DND-41 (cell line): ENCODE results near the gene GLYR1.

Source experiments
- ATAC-seq: fragments of 200-7000 bp; cut with Tn5 transposase; 3 replicates; pipeline ENCODE4 v1.9.1; 2021; ENCODE audit warnings: low read depth; ENCODE audit not compliant: insufficient read depth
- DNase-seq: peaks from one replicate; pipeline ENCODE4 v3.0.0-alpha.2; 2020
- H2AFZ ChIP-seq: 2 replicates; pipeline ENCODE4 v1.6.0; 2012; ENCODE audit warnings: low read depth, low read length
- H3K27ac ChIP-seq: 2 replicates; pipeline ENCODE4 v1.5.1; 2012; ENCODE audit warnings: low read length, inconsistent platforms
- H3K27me3 ChIP-seq: fragments of 200-600 bp; sonication (generic); 2 replicates; pipeline ENCODE4 v1.6.0; 2012; ENCODE audit warnings: low read length, mild to moderate bottlenecking, inconsistent platforms; ENCODE audit not compliant: insufficient read depth, poor library complexity
- H3K36me3 ChIP-seq: 2 replicates; pipeline ENCODE4 v1.5.1; 2012; ENCODE audit warnings: low read length, inconsistent platforms; ENCODE audit not compliant: insufficient read depth
- H3K4me1 ChIP-seq: 2 replicates; pipeline ENCODE4 v1.5.1; 2012; ENCODE audit warnings: mild to moderate bottlenecking, low read length; ENCODE audit not compliant: insufficient read depth
- H3K4me2 ChIP-seq: 2 replicates; pipeline ENCODE4 v1.6.0; 2012; ENCODE audit warnings: mild to moderate bottlenecking, moderate library complexity, low read length, inconsistent platforms; ENCODE audit not compliant: insufficient read depth
- H3K4me3 ChIP-seq, 2 experiments: fragments of 200-600 bp in 1 of 2; shearing (Covaris generic) in 1 of 2; 2 replicates each; pipeline ENCODE4 v1.5.1; 2012 to 2016; ENCODE audit warnings: inconsistent platforms in 2 of 2, low read length in 2 of 2, mild to moderate bottlenecking in 2 of 2, low read depth in 1 of 2, moderate library complexity in 1 of 2
- H3K79me2 ChIP-seq: 2 replicates; pipeline ENCODE4 v1.6.0; 2012; ENCODE audit warnings: low read length, inconsistent platforms; ENCODE audit not compliant: insufficient read depth
- H3K9ac ChIP-seq: 2 replicates; pipeline ENCODE4 v1.6.0; 2012; ENCODE audit warnings: low read depth, mild to moderate bottlenecking, inconsistent platforms, low read length, moderate library complexity
- H3K9me3 ChIP-seq: 2 replicates; pipeline ENCODE4 v1.5.1; 2012; ENCODE audit warnings: low read length, moderate library complexity, mild to moderate bottlenecking, inconsistent platforms; ENCODE audit not compliant: insufficient read depth, severe bottlenecking
- H4K20me1 ChIP-seq: 2 replicates; pipeline ENCODE4 v1.6.0; 2012; ENCODE audit warnings: low read length; ENCODE audit not compliant: insufficient read depth
- CTCF ChIP-seq: IDR thresholded peaks from 2 replicates; pipeline ENCODE4 v1.5.1; 2012; ENCODE audit warnings: borderline replicate concordance, low read length, moderate library complexity, mild to moderate bottlenecking; ENCODE audit not compliant: poor library complexity, severe bottlenecking; ENCODE audit errors: extremely low read depth
- EZH2 ChIP-seq: IDR thresholded peaks from 3 replicates; pipeline ENCODE4 v1.6.1; 2012; ENCODE audit warnings: borderline replicate concordance, low read depth, mild to moderate bottlenecking, moderate library complexity, low read length, inconsistent platforms; ENCODE audit not compliant: severe bottlenecking

Gene GLYR1

DNA sequence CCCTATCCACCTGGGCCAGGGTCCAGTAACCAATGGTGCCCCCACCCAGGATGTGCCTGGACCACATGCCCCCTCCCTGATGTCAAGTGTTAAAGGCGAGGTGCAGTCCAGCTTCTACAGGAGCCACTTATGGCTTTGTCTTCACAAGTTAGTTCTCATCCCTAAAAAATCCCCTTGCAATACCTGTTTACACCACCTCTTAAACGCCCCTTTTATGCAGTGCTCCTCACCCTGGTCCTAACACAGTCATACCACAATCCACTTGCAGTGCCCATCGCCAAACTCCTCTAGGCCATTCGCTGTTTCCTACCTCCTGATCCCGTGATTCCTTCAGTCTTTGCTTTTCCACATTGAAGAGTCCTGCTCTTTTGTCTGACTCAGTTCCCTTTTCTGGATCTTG is 7.1 kb downstream of the GLYR1 start:
- DNase-seq (no peak), ATAC-seq (no peak)
- no peak overlapping the region for H2AFZ ChIP-seq
- no peak overlapping the region for H3K4me3 ChIP-seq
- H3K4me2 ChIP-seq: no peak overlapping the region
- no peak for TF ChIP-seq EZH2
- no peak for TF ChIP-seq CTCF
- no peak overlapping the region for H3K9ac ChIP-seq
- no peak overlapping the region for H3K27ac ChIP-seq
- peaks cover 91% of the 10 kb centered on the region for H3K36me3 ChIP-seq
- peaks cover 13% of the 10 kb centered on the region for H4K20me1 ChIP-seq
- no peaks in the 10 kb centered on the region for H3K9me3 ChIP-seq
- peaks cover 34% of the 10 kb centered on the region for H3K79me2 ChIP-seq
- no peaks in the 10 kb centered on the region for H3K27me3 ChIP-seq
- H3K4me1 ChIP-seq: peaks cover 6% of the 10 kb centered on the region

DNA sequence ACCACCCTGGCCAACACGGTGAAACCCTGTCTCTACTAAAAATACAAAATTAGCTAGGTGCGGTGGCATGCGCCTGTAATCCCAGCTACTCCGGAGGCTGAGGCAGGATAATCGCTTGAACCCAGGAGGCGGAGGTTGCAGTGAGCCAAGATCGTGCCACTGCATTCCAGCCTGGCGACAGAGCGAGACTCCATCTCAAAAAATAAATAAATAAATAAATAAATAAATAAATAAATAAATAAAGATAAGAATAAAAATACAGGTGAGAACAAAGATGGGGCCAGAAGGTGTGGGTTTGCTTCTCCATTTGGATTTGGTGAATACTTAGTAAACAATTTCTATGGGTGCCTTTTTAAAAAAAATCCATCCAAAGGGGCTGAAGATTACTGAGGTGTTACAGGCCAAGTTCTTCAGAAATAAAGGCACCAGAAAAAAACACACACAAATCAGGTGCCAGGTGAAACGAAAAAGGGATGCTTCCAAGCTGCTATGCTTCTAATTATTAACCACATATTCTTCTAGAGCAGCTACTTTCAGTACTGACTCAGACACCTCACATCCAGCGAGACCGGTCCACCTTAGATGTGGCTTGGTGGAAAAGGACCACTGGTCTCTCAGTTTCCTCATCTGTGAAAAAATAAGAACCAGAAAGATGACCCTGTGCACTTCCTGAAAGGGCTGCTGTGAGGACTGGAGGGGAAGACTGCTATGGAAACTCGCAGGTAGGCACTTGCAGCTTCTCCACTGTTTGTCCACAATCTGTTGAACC is 9.2 kb downstream of the GLYR1 start:
- peaks cover 90% of the 10 kb centered on the region for H3K36me3 ChIP-seq
- H3K79me2 ChIP-seq: peaks cover 19% of the 10 kb centered on the region

DNA sequence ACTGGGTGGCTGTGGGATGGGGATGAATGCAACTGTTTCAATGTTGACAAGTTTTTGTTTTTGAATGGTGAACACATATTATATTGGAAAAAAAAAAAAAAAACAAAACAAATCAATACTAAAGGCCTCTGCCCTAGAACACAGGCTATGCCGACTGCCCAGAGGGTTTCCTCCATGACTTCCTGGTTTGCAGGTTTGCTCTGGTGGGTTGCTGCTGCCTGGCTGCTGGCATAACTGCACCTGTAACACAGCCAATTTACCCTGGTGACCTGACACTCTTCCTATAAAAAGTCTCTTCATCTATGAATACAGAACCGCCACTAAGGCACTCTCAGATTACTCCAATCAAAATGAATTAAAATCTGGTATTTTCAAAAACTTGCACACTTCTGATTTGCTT is 10.4 kb downstream of the GLYR1 start:
- DNase-seq (no peak), ATAC-seq (no peak)
- 0 out of 2 replicates have a peak, but pooled peaks cover 16% of the 10 kb centered on the region for H3K79me2 ChIP-seq
- no peaks in the 10 kb centered on the region for H3K9me3 ChIP-seq
- no peaks in the 10 kb centered on the region for H3K4me1 ChIP-seq
- H3K4me2 ChIP-seq: no peak overlapping the region
- H2AFZ ChIP-seq: no peak overlapping the region
- no peak for TF ChIP-seq CTCF
- TF ChIP-seq EZH2: no peak
- H3K4me3 ChIP-seq: no peak overlapping the region
- H3K9ac ChIP-seq: no peak overlapping the region
- H3K27ac ChIP-seq: no peak overlapping the region
- peaks cover 90% of the 10 kb centered on the region for H3K36me3 ChIP-seq
- H4K20me1 ChIP-seq: peaks cover 15% of the 10 kb centered on the region; the same call in 1 of the 2 replicates
- H3K27me3 ChIP-seq: no peaks in the 10 kb centered on the region

More for the DNA sequence above, 9.2 kb downstream of the GLYR1 start:
- no peak overlapping the region for H3K4me2 ChIP-seq
- H3K27me3 ChIP-seq: no peaks in the 10 kb centered on the region
- H3K9ac ChIP-seq: no peak overlapping the region
- H3K4me1 ChIP-seq: no peaks in the 10 kb centered on the region
- no peak overlapping the region for H2AFZ ChIP-seq
- TF ChIP-seq CTCF (no peak), EZH2 (no peak)
- no peaks in the 10 kb centered on the region for H3K9me3 ChIP-seq
- H3K4me3 ChIP-seq: no peak overlapping the region
- ATAC-seq (no peak), DNase-seq (no peak)
- H4K20me1 ChIP-seq: peaks cover 15% of the 10 kb centered on the region; the same call in 1 of the 2 replicates
- no peak overlapping the region for H3K27ac ChIP-seq
